GM12891 (cell line): ENCODE results near the gene MLH1.

Experiments used
- POLR2A ChIP-seq: IDR thresholded peaks from 2 replicates; pipeline ENCODE4 v1.6.1; 2011; ENCODE audit warnings: low read depth, low read length, control low read depth
- POLR2AphosphoS5 ChIP-seq: IDR thresholded peaks from 2 replicates; pipeline ENCODE4 v1.6.1; 2011; ENCODE audit warnings: low read depth, low read length, control low read depth
- POU2F2 ChIP-seq: IDR thresholded peaks from 2 replicates; pipeline ENCODE4 v1.6.1; 2011; ENCODE audit warnings: low read depth, mild to moderate bottlenecking, control low read depth, low read length, moderate library complexity
- SPI1 ChIP-seq: IDR thresholded peaks from 2 replicates; pipeline ENCODE4 v1.6.1; 2011; ENCODE audit warnings: low read depth, low read length, control low read depth
- TAF1 ChIP-seq: IDR thresholded peaks from 2 replicates; pipeline ENCODE4 v1.6.1; 2011; ENCODE audit warnings: low read depth, low read length, control low read depth

DNA sequence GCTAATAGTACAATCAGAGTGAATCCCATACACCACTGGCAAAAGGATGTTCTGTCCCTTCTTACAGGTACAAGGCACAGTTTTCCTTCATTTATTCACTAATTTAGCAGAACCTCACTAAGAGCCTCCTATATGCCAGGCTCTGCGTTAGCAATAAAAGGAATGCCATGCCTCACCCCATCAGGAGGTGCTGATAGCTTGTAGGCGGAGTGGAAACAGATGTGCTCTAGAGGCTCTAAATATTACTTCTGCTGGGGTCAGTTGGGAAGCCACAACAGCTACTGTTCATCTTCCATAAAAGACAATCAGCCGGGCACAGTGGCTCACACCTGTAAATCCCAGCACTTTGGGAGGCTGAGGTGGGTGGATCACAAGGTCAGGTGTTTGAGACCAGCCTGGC, 24.4 kb downstream of the MLH1 start:
- TF ChIP-seq POLR2AphosphoS5 (no peak), TAF1 (no peak), POLR2A (no peak), POU2F2 (no peak), SPI1 (no peak)
